Adipose tissue (tissue), 3 donors: ENCODE results near the gene RINT1. TPM values are rescaled to one million over a fixed set of nuclear protein-coding genes. Genes with fewer than 3 reads are reported as not detected.
"Not testable (repeated sequence)": the region's sequence is repeated elsewhere in the genome, so short reads cannot be mapped to it uniquely, and the experiment has no call there.

Experiments used
- H3K27ac ChIP-seq: one replicate; pipeline ENCODE4 v1.5.1; 2013; ENCODE audit warnings: low read depth, low read length
- WGBS, 3 donors: extraction: QIAGEN DNeasy Blood & Tissue Kit; methylation state at CpG; one replicate each; pipeline ENCODE4 v1.1.7; 2013; 5-methylcytosine and 5-hydroxymethylcytosine counted together
- polyA plus RNA-seq, 3 donors: library from polyadenylated mRNA; stranded (reverse); fragments of 200-250 nt; gene quantifications; one replicate each; pipeline ENCODE4 v1.2.3, GENCODE V29; 2013
- donor health status: healthy with polysubstance abuse.
- donor health status: Bipolar disorder and iron deficiency.
- donor health status: healthy.

RINT1 gene
- polyA plus RNA-seq, 3 donors, result 8.5 to 12.0 (median 9.6) TPM

GRCh38 chr7:105527737-105528136 lies 4.3 kb upstream of the RINT1 start:
- WGBS, 3 donors, result 93 to 95% (median 94%) methylated on average over 5 of the region's 5 CpGs
- not testable (repeated sequence) for H3K27ac ChIP-seq

DNA sequence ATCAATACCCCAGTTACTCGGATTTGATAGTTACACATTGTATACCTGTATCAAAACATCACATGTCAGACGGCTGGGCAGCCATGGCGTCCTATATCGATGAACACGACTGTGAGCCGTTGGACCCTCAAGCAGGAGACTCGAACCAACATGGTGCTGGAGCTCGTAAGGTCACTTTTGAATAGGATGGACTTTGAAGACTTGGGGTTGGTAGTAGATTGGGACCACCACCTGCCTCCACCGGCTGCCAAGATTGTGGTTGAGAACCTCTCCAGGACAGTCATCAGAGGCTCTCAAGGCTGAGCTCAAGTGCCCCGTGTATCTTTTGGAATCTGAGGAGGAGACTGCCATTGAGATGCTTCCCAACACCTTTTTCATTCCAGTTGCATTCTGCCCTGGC lies 1.9 kb upstream of the RINT1 start:
- H3K27ac ChIP-seq, result no peak overlapping the region
- 91 to 96% (median 94%) methylated on average over 10 of the region's 10 CpGs for whole genome bisulfite sequencing, 3 donors

- 90 to 96% (median 96%) methylated on average over 20 of the region's 20 CpGs for WGBS, 3 donors
- no peak overlapping the region for H3K27ac ChIP-seq
Measured at GRCh38 chr7:105530546-105530945, 1.5 kb upstream of the RINT1 start.

DNA sequence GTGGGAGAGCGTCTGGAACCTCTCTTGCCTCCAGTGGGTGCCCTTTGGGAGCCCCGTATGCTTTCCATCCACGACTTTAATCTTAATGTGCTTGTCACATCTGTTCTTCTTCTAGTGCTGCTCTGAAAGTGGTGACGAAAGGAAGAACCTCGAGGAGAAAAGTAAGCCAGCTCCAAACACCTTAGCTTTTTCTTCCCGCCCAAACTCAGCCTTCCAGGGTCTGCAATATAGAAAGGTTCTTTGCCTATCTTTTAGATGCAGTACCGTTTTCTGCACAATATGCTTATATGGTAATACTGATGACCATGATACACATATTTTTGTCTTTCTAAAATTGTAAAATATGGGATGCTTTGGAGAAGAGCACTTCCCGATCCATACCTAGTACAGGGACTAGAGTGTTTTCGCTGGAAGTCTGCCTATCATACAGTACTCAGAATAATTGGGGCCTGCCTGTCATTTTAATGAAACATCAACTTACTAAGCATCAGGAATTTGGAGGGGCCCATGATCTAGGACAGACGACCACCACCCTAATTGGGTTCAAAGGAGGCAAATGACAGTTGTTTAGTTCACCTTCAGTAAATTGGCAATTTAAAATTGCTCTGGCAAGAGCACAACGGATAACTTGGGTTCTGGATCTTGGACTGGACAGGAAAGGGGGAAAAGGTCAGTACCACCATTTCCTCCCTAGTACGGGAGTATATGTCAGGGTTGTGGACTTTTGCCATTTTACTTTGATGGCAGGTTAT lies 884 bp downstream of the RINT1 start:
- no peak overlapping the region for H3K27ac ChIP-seq
- WGBS, 3 donors, result 18 to 35% (median 32%) methylated on average over 12 of the region's 12 CpGs

- H3K27ac ChIP-seq, result no peak overlapping the region
- 65 to 85% (median 77%) methylated on average over 2 of the region's 2 CpGs for WGBS, 3 donors
Measured at GRCh38 chr7:105538339-105538738, 6.3 kb downstream of the RINT1 start.

GRCh38 chr7:105559926-105560325 lies 27.9 kb downstream of the RINT1 start:
- WGBS, 3 donors, result 78 to 93% (median 93%) methylated on average over 1 of the region's 1 CpG
- no peak overlapping the region for H3K27ac ChIP-seq

DNA sequence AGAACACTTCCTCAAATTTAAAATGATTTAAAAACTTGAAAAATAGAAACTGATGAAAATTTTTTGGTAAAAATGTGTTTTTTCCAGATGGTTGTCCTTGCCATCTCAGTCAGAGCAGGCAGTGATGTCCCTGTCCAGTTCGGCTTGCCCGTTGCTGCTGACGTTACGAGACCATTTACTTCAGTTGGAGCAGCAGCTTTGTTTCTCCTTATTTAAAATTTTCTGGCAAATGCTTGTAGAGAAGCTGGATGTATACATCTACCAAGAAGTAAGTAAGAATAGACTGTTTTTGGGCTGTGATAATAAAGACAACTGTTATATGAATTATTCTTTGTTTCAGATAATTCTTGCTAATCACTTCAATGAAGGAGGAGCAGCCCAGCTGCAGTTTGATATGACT lies 33.2 kb downstream of the RINT1 start:
- no peak overlapping the region for H3K27ac ChIP-seq
- 97 to 99% (median 99%) methylated on average over 4 of the region's 4 CpGs for WGBS, 3 donors

DNA sequence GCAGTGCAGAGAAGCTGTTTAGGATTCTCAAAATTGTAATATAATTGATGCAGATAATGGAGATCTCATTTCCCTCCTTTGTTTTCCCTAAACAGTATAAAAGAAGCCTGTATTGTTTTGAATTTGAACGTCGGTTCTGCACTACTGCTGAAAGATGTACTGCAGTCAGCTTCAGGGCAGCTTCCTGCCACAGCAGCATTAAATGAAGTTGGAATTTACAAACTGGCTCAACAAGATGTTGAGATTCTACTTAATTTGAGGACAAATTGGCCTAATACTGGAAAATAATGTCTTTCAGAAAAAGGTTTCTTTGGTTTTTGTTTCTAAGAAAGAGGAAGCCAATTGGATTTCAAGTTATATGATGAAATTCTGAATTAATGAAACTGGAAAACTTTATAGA lies 35.0 kb downstream of the RINT1 start:
- H3K27ac ChIP-seq, result no peak overlapping the region
- WGBS, 3 donors, result 71 to 79% (median 75%) methylated on average over 2 of the region's 2 CpGs

GRCh38 chr7:105567821-105568220 lies 35.8 kb downstream of the RINT1 start:
- 87 to 95% (median 88%) methylated on average over 3 of the region's 3 CpGs for WGBS, 3 donors
- no peak overlapping the region for H3K27ac ChIP-seq

DNA sequence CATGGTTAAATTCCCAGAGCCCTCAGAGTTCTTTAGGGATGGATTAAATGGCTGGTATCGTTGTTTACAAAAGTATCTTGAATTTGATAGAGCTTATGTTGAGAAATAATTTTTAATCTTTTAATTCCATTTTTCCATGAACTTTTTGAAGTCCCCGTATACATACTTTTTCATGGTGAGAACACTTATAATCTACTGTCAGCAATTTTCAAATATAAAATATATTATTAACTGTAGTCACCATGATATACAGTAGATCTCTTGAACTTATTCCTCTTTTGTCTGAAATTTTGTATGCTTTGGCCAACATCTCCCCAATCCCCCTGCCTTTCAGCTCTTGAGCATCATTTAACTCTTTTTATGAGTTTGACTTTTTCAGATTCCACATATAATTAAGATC lies 39.9 kb downstream of the RINT1 start:
- no peak overlapping the region for H3K27ac ChIP-seq
- 90 to 98% (median 94%) methylated on average over 2 of the region's 2 CpGs for WGBS, 3 donors

GRCh38 chr7:105577251-105577650 lies 45.2 kb downstream of the RINT1 start:
- no peak overlapping the region for H3K27ac ChIP-seq
- WGBS, 3 donors, result 79 to 88% (median 87%) methylated on average over 1 of the region's 1 CpG

- H3K27ac ChIP-seq, result no peak overlapping the region
Measured at GRCh38 chr7:105578496-105578895, 46.5 kb downstream of the RINT1 start.

- no peak overlapping the region for H3K27ac ChIP-seq
- 86 to 92% (median 90%) methylated on average over 22 of the region's 22 CpGs for WGBS, 3 donors
Measured at GRCh38 chr7:105580022-105580740, 48.2 kb downstream of the RINT1 start.

- no peak within 1 kb of the TSS for H3K27ac ChIP-seq
- 7 to 16% (median 16%) methylated on average over 33 to 36 of the region's 36 CpGs for WGBS, 3 donors
Measured at GRCh38 chr7:105581066-105581811, 49.2 kb downstream of the RINT1 start, which contains the start of gene EFCAB10. Gene EFCAB10, minus strand, starts transcription at chr7:105581493. Its CDS starts 30 bp downstream, at chr7:105581463.

DNA sequence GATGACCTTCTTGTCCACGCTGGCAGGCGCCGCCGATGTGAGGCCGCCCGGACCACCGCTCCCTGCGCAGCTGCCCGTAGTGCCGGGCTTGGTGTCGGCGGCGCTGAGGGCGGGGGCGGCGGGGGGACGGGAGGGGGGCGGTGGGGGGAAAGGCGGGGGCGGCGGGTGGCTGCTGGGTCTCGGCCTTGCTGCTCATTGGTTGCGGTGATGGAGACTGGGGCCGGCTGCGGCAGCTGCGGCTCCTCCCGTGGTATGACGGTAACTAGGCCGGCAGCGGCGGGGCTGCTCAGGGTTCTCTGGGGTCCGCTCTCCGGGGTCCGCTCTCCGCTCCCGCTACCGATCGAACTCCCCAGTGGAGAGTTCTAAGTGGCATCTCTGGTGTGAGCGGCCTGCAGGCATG lies 51.1 kb downstream of the RINT1 start:
- 81 to 86% (median 82%) methylated on average over 24 to 38 of the region's 39 CpGs for WGBS, 3 donors
- H3K27ac ChIP-seq, result no peak overlapping the region

DNA sequence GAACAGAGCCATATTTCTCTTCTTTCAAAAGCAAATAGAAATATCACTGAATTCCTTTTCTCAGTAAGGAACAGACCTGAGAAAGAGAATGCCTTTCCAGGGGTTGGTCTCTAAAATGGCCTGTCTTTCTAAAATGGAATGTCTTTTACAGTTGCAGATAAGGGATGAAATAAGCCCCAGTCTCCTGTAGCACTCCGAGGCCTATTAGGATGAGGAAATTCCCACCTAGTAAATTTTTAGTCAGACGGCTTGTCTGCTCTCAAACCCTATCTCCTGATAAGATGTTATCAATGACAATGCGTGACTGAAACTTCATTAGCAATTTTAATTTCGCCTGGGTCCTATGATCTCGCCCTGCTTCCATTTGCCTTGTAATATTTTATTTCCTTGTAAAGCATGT lies 52.2 kb downstream of the RINT1 start:
- no peak overlapping the region for H3K27ac ChIP-seq
- WGBS, 3 donors, result 90 to 96% (median 94%) methylated on average over 5 of the region's 5 CpGs

- no peak overlapping the region for H3K27ac ChIP-seq
- WGBS, 3 donors, result 72 to 96% (median 92%) methylated on average over 2 of the region's 2 CpGs
Measured at GRCh38 chr7:105585850-105586500, 54.0 kb downstream of the RINT1 start.

DNA sequence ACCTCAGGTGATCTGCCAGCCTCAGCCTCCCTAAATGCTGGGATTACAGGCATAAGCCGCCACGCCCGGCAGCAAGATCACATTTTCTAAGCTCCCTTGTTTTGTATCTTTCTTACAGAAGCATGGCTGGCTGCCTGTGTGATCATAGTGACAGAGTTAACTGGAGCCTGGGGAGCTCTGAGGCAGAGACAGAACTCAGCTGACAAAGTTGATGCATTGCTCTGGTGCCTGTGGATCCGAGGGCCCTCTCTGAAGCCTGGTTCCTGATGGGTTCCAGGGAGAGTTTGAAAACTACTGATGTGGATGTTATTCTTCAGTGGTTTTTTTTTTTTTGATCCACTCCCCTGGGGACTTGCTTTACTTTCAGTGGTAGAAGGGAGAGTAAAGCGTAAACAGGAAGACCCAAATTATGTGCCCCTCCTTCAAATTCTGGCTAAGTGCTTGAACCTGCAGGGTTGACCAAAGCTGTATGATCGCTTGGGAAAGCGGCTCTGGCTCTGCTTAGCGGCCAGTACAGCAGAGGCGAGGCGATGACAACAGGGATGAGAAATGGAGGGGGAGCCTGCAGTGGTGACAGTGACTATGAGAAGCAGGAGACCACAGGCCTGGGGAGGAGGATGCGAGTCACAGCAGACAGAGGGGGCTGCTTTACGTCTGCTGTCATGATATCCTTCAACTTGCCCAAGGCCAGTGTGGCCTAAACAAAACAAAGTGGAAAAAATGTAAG lies 56.1 kb downstream of the RINT1 start:
- WGBS, 3 donors, result 77 to 89% (median 79%) methylated on average over 12 of the region's 12 CpGs
- H3K27ac ChIP-seq, result no peak overlapping the region
